Measurements from ENCODE around the gene HS1BP3. TPM values are rescaled to one million over a fixed set of nuclear protein-coding genes. Genes with fewer than 3 reads are reported as not detected.

Gene HS1BP3
- total RNA-seq, 1 donor from 2014 or later, result 22.1 TPM

DNA sequence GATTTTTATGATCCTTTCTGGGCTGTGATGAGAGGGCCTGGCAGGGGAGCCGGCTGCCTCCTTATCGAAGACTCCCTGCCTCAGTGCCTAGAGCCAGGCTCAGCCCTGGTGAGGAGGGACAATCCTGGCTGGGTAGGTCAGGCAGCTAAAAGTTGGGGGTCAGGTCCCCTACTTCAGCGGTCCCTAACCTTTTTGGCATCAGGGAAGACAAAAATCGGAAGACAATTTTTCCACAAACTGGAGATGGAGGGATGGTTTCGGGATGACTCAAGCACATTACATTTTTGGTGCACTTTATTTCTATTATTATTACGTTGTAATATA is 53.1 kb downstream of the HS1BP3 start:
- Mint-ChIP-seq H3K27ac (peak overlapping the region; percentile 33), H3K9me3 (peaks cover 4% of the 10 kb centered on the region), H3K4me1 (ENCODE audit: unreplicated experiment) (peaks cover 47% of the 10 kb centered on the region)

DNA sequence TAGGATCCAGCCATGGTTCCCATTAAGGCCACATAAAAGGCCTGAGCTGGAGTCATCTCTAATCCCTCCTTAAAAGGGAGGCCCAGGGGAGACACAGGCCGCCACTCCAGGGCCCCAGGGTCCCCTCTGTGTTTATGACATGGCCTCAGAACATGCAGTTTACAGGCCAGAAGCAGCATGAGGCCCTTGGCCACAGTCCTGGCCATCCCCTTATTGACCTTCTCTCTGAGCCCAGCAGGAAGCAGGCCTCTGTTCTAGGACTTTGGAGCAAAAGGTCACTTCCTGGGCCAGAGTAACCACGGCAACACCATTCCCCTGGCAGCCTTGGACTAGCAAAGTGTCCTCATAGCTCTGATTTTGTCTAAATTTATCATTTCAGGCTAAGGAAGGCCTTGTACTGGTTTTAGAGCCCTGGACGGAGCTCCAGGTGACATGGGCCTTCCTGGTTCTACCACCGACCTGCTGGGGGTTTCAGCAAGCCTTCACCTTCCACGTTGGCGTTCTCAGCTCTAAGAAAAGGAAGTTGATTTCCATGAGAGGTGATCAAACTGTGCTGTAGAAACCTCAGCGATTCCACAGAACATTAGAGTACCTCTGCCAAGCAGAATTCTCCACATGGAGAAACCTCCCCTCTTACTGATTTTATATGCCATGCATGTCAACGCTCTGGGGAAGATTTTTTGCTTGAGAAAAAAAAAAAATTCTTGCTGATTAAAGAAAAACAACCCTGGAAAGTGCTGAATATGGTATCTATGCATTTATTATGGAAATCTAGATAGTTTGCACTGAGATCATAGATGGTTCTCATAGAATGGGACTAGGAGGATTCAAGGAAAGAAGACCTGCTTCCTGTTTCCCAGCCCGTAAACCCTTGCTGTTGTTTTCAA is 53.7 kb downstream of the HS1BP3 start:
- Mint-ChIP-seq H3K27me3 (no peaks in the 10 kb centered on the region), H3K27ac (peak overlapping the region; percentile 33), H3K4me3 (no peak overlapping the region), H3K9me3 (peaks cover 4% of the 10 kb centered on the region), H3K36me3 (no peaks in the 10 kb centered on the region), H3K4me1 (ENCODE audit: unreplicated experiment) (peaks cover 47% of the 10 kb centered on the region)
- no peak for DNase-seq (ENCODE audit: extremely low spot score, unreplicated experiment)
- no peak for TF ChIP-seq CTCF (conservative IDR thresholded peaks at IDR 0.05)

More for the DNA sequence above, 53.1 kb downstream of the HS1BP3 start:
- TF ChIP-seq CTCF (conservative IDR thresholded peaks at IDR 0.05), result no peak
- no peak for DNase-seq (ENCODE audit: extremely low spot score, unreplicated experiment)
- H3K36me3 Mint-ChIP-seq, result no peaks in the 10 kb centered on the region
- peak overlapping the region; percentile 36 for H3K4me3 Mint-ChIP-seq
- H3K27me3 Mint-ChIP-seq, result no peaks in the 10 kb centered on the region

DNA sequence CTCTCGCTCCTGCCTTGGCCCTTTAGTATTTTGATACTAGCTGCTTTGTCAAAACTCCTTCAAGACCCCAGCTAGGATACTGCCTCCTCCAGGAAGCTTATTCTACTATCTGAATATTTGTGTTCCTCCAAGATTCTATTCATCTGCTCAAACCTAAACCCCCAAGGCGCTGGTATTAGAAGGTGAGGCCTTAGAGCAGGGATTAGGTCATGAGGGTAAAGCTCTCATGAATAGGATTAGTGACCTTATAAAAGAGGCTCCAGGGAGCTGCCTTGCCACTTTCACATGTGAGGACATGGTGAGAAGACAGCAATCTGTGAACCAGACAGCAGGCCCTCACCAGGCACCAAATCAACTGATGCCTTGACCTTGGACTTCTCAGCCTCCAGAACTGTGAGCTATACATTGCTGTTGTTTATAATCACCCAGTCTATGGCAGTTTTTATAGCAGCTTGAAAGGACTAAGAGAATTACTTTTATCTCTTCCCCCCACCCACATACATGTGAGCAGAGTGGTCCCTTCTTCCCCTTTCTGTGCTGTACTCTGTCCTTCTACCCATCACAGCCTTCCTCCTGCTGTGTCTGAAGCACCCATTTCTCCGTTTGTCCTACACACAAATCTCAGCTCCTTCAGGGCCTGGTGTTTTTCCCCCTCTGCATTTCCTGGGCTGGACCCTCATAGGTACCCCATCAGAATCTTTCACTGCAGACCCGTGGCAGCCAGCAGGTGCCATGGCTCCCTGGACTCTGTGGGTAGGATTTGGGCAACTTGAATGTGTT is 54.5 kb downstream of the HS1BP3 start:
- no peak for DNase-seq (ENCODE audit: extremely low spot score, unreplicated experiment)
- no peaks in the 10 kb centered on the region for H3K27me3 Mint-ChIP-seq
- H3K4me1 Mint-ChIP-seq (ENCODE audit: unreplicated experiment), result peaks cover 47% of the 10 kb centered on the region
- H3K9me3 Mint-ChIP-seq, result no peaks in the 10 kb centered on the region
- no peak for TF ChIP-seq CTCF (conservative IDR thresholded peaks at IDR 0.05)
- H3K4me3 Mint-ChIP-seq, result no peak overlapping the region
- H3K27ac Mint-ChIP-seq, result peak overlapping the region; percentile 7
- no peaks in the 10 kb centered on the region for H3K36me3 Mint-ChIP-seq

- Mint-ChIP-seq H3K27me3 (no peaks in the 10 kb centered on the region), H3K27ac (peak overlapping the region; percentile 7), H3K4me3 (no peak overlapping the region), H3K4me1 (ENCODE audit: unreplicated experiment) (peaks cover 42% of the 10 kb centered on the region), H3K36me3 (no peaks in the 10 kb centered on the region), H3K9me3 (no peaks in the 10 kb centered on the region)
- DNase-seq (ENCODE audit: extremely low spot score, unreplicated experiment), result no peak
- TF ChIP-seq CTCF (conservative IDR thresholded peaks at IDR 0.05), result no peak
These were observed 55.3 kb downstream of the HS1BP3 start for GRCh38 chr2:20595439-20596192.

DNA sequence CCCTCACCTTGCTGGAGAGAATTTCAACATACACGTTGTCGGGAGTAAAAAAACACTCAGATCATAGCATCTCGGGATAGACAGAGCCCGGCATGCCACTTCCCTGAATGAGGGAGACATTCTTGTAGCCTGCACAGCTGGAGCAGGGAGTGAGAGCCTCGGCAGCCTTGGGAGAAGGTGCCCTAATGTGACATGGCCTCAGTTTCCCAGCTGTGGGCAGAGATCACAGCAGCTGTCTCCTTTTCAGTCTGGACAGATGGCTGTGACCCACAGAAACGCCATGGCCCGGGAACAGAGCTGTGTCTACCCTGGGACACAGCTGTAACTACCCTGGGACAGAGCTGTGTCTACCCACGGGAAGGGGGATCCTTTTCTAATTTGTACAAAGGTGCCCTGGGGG is 55.9 kb downstream of the HS1BP3 start:
- no peak overlapping the region for H3K4me3 Mint-ChIP-seq
- H3K36me3 Mint-ChIP-seq, result no peaks in the 10 kb centered on the region
- no peak for DNase-seq (ENCODE audit: extremely low spot score, unreplicated experiment)
- H3K27me3 Mint-ChIP-seq, result no peaks in the 10 kb centered on the region
- H3K9me3 Mint-ChIP-seq, result no peaks in the 10 kb centered on the region
- no peak overlapping the region for H3K27ac Mint-ChIP-seq
- no peak for TF ChIP-seq CTCF (conservative IDR thresholded peaks at IDR 0.05)
- peaks cover 37% of the 10 kb centered on the region for H3K4me1 Mint-ChIP-seq (ENCODE audit: unreplicated experiment)

Measured in type B pancreatic cell (in vitro differentiated cells).